Stimulated activated CD4-positive, alpha-beta T cell treated with anti-CD3 and anti-CD28 coated beads, Interleukin-15, amount 100 ng/mL, for 1 hour (primary cell): ENCODE data around the gene KAT6B.
"Not testable (repeated sequence)": the region's sequence is repeated elsewhere in the genome, so short reads cannot be mapped to it uniquely, and the experiment has no call there.

Experiments
- DNase-seq, 2 donors: peaks; one replicate each; pipeline ENCODE4 v3.0.0-alpha.2; 2020; ENCODE audit warnings: low read depth in 1 of 2, low spot score in 1 of 2

KAT6B gene

DNA sequence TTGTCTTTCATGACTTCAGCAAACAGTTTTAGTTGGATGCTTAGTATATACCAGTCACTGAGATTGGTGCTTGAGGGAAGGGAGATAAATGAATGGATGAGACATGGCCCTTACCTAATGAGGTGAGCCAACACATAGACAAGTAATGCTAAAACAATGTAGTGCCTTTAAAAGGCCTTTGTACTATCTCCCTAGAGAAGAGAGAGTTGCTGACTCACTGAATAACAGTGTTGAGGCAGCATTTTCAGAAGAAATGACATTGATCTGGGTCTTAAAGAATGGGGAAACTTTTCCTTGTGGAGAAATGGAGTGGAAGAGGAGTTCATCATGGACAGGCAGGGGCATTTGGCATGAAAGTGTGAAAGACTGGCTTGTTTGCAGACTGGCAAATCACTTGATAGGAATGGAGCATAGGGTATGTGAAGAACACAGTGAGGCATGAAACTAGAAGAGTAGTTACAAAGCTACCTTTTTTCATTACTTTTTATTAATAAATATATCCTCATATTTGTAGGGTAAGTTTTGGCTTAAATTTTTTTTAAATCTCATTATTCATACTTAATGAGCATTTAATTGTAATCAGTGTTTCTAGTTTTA is 91.2 kb downstream of the KAT6B start:
- no peak for DNase-seq

DNA sequence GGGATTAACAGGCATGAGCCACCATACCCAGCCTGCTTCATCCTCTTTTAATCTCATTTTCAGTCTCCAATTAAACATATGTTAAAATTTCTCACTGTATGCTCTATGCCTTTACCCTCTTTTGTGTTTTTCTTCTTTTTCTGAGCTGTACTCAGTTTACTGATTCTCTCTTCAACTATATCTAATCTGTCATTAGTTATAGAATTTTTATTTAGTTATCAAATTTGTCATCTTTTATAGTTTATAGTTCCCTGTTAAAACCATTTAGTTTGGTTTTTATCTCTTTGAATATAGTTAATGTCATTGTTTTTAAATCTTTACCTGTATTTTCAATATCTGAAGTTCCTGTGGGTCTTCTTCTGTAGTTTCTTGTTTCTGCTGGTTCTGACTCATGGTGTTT is 93.3 kb downstream of the KAT6B start:
- no peak for DNase-seq

DNA sequence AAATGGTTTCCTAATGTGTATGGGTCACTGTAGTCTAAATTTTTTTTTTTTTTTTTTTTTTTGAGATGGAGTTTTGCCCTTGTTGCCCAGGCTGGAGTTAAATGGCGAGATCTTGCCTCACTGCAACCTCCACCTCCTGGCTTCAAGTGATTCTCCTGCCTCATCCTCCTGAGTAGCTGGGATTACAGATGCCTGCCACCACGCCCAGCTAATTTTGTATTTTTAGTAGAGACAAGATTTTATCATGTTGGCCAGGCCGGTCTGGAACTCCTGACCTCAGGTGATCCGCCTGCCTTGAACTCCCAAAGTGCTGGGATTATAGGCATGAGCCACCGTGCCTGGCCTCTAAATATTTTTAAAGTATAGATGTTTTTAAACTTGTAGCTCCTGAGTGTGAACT is 94.7 kb downstream of the KAT6B start:
- not testable (repeated sequence) for DNase-seq

DNA sequence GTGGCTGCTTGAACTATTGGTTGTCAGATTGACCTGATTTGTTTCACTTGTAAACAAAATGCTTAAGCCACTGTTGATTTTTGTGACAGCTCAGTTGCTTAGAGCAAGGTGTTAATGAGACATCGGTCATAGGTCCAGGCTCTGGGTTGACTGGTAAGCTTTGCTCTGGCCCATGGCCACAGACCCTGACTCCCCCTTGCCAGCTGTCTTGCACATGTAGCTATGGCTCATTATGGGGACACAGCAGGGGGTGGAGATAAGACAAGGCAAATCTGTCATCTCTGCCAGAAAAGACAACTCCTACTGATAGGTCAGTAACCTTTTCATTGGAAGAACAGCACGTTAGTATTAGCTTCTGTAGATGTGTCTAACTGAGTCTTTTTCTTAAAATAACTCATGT is 95.3 kb downstream of the KAT6B start:
- no peak for DNase-seq

DNA sequence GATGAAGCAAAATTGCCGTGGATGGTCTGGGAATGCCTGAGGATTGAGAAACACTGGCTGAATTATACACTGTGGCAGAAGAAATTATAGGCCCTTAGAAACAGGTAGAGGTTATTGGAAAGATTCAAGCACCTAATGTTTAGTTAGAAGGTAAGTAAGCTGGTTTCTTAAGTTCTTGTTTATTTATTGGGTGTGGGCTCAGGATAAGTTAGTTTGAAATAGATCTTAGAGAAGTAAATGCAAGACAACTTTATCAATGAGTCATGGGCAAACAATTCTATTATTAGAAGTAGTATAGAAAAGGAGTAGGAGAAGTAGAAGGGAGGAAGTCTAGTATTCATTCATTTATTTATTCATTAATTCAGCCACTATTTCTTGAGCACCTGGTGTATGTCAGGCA is 96.5 kb downstream of the KAT6B start:
- no peak for DNase-seq

DNA sequence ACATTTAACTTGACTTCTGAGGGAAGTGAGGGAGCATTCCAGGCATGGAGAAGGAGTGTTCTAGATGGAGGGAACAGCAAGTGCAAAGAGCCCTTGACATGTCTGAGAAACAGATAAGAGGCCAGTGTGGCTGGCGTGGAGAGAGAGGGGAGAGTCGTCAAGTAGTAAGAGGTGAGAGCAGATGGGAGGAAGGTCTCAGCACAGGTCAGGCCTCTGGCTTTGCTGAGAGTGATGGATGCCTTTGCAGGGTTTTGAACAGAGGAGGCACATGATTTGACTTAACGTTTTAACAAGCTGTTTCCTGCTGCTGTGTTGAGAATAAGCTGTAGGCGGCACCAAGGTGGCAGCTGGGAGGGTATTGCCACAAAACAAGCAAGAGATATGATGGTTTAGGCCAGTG is 97.2 kb downstream of the KAT6B start:
- no peak for DNase-seq

DNA sequence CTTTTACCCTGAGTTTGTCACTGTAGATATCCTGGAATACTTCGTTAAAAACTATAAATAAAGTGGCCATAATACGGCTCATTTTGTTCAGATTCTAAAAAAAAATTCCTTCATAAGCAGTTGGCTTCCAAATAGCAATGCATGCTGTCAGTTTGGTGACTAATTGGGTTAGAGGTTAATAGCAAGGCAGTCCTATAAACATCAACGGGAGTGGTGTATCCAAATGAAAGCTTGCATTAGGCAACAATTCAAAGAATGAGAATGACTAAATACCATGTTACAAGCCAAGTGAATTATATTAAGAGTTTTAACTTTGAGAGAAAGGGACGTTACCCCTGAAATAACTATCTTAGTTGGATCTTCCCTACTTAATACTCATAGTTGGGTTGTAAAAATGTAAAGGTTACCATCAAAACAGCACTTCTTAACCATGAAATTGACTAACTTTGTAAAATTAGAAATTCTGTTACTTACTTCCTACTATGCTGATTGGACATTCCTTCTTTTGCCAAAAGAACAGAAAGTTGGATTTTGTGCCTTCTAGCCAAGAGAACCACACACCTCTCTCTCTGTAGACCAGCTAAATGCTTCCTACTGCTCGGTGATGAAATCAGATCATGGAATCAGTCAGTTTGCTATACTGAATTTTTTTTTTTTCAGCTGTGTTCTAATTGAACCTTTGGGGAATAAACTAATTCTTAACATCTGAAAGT is 98.0 kb downstream of the KAT6B start:
- no peak for DNase-seq

DNA sequence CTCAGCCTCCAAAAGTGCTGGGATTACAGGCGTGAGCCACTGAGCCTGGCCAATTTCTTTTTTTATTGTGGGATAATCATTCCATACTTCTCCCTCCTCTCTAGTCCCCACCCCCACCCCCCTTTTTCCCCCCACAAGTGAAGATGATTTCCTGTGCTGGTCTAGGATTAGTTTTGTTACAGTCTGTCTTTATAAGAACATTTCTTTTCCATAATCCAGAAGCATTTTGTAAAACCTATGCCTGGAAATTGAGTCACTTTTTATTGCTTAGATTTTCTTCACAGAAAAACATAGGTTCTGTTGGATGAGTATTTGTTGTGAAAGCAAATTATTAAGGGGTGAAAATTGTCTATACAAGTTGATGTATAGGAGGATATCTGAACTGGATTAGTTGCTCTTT is 98.9 kb downstream of the KAT6B start:
- DNase-seq: no peak

DNA sequence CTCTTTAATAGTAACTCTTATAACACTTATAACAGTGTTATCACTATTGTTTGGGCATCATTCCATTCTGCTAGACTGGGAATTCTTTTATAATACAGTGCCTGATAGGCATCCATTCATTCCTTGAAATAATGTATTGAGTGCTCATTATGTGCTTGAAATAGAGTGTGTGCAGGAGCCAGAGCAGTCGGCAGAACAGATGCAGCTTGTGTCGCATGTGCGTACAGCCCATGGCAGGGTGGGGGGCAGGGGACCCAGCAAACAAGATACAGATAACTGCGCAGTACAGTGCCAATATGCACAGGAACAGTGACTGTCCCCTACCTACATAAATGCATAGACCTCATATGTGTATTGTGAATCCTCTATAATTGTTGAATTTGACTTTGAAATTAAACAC is 99.3 kb downstream of the KAT6B start:
- no peak for DNase-seq

DNA sequence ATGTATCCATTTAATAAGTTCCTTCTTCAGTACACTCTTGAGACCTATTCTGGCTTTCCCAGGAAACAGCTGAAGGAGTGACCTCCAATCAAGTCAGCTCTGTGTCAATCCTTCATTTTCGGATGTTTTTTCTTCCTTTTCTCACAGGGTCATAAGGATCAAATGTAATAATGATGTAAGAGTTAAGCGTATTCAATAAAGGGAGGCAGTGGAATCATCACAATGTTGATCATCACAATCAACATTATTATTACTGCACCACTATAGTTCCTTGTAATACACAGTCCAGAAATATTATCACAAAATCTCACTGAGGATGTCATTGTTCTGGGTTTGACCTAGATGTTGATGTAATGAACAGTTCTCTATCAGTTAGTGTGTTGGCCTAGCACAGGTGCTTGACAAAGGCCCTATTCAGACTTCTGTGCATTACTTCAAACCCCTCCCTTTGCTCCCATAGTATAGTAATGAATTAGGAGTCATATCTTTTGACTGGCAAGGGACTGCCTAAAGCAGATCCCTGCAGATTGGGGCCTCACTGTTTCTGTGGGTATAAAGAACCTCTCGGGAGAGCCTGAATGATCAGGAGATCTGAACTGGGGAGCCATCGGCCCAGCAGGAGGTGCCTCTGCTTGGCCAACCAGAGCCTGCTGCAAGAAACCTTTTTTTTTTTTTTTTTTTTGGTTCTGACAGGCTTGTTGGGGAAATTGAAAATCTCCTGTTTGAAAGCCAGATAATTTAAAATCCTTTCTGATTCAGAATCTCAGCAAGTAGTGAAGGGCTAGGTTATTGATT is 100.6 kb downstream of the KAT6B start:
- no peak for DNase-seq

DNA sequence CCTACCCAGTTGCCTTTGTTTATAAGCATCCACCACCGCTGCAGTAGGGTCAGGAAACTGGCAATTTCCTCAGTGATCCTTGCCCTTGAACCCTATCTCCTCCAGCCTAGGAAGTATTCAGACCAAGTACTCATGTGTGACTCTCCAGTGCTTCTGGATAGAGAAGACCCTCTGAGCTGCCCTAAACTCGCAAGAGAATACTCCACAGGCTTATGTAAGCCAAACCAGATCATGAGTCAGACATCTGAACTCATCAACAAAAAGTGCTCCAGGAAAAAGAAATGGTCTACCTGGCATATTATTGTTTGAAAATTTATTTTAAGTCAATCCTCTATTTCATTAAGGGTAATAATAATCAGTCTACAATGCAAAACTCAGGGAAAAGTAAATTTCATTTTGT is 101.3 kb downstream of the KAT6B start:
- no peak for DNase-seq

DNA sequence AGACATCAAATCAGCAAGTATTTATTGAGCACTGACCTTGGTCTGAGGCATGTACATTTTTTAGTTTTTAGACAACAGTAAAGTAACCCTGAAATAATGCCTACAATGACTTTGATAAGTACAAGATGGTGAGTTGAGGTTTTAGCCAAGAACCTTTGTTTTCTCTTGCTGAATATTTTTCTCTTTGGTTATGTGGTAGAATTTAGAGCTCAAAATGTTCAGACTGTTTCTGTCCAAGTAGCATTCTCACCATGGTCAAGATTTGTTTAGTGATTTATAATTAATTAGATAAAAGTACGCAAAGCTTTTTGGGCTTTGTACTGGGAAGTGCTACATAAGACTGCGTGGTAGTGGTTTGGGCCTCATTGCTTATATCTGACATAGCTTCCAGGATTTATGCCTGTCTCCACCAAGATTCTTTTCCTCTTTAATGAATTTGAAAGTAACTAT is 102.4 kb downstream of the KAT6B start:
- no peak for DNase-seq

DNA sequence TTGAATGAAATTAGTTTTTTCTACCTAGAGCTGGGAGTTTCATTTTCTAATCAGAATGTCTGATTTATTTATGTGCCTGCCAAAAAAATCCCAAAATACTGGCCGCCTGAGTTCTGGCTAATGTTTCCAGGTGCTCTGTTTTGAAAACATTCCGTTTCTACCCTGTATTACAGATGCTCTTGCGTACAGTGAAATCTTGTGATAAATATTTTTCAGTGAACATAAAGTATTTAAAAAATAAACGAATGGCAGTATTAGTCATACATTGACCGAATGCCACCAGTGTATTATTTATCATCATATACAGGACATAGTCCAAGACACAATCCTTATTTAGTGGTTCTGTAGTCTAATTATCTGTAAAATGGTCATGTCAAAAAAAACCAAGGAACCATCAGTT is 102.8 kb downstream of the KAT6B start:
- no peak for DNase-seq

DNA sequence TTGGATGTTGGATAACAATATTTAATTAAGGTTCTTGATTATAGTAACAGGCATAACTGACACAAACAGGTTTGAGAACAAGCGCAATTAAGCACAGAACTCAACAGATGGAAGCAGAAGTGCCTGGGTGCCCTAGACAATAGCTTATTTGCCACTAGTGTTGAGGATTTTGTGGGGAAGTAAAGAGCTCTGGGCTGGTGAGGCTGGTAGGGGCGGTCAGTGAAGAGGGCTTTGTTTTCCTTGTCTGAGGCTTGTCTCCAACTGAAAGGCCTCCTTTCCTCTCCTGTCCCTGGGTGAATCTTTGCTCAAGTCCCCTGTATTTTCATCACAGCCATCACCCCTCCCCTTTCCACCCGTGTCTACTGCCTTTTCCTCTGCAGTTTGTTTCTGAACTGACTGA is 104.6 kb downstream of the KAT6B start:
- no peak for DNase-seq

DNA sequence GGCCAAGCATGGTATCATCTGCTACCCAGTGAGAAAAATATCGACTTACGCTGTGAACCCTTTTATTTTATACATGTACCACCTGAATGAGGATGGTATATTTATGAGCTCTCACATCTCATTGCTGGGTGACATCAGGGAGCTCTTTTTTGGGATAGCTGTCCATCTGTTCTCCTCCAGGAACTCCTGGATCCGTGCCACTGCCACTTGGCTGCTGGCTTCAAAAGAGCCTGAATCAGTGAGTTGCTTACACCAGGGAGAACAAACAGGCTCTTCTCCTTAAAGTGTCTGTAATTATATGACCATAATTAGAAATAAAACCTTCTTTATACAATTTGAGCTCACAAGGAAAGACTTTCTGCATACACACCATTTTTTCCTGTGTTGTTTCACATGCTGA is 106.2 kb downstream of the KAT6B start:
- no peak for DNase-seq

DNA sequence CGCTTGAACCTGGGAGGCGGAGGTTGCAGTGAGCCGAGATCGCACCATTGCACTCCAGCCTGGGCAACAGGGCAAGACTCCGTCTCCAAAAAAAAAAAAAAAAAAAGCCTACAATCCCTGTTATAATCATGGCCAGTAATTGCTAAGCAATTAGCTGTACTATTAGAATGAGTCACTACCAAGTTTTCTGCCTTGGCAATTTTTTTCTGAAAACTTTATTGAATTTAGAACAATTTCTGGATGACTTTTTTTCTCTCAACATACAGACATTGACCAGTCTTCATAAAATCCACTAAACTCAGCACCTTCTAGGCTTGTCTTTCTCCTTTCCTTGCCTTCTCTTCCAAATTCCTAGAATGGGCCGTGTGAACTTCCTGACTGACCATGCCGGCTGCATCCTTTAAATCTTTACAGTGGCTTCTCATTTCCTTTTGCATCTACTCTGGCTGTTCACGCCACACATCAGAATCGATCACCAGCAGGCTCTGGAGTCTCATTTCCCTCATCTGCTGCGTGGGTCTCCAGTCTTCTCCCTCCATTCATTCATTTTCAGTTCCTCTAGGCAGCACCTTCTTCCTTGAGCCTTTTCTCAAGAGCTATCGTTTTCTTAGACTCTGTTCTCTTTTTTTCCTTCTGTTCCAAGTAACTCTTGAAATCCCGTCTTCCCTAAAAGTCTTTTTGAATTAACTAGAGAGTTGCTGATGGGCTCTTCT is 107.9 kb downstream of the KAT6B start:
- DNase-seq: no peak

DNA sequence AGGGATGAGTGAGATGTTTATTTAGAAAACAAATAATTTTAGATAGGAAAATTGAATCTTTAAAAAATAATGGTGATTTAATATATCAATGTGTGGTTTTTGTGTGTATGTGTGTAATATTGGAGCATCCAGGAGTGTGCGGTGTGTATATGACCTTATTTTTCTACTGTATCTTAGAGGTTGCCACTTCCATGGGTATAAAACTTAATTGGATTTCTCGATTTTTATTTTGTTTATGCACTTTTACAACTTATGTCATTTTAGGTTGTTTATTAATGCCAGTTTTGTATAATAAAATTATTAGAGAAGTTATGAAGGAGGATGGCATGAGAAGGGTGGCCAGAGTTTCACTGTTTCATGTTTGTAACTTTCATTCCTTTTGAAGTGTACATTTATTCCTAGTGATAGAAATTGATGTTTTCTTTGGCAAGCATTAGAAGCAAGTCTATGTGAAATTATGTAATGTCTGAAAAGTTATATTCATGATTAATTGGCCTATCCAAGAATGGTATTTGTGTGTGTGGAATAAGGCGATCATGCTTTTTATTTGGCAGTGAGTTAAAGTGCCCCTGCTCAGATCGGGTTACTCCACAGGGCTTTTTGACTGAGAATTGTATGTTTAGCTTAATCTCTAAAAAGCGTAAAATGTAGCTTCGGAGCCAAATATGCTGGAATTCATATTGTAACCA is 110.3 kb downstream of the KAT6B start:
- no peak for DNase-seq

DNA sequence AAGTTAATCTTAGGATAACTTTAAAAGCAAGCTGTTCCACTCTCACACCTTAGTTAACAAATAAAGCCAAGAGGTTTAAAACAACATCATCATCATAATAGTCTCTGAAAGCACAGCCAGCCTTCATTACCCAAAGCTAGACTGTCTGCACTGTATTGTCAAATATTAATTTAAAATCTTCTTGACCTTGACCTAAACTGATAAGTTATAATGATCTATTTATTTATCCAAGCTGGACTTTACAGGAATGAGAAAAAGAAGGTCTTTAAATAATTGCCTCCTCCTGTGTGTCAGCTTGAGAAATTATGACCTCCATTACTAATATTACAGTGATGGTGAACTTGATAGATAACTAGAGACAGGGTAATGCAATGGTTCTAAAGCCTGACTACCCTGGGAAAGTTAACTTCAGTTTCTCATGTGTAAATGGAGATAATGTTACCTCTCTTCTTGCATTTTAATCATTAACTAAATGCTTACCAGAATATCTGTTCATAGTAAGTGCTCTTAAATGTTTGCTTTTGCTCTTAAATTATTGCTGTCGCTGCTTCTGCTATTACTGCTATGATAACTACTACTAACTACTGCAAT is 111.0 kb downstream of the KAT6B start:
- DNase-seq: no peak

DNA sequence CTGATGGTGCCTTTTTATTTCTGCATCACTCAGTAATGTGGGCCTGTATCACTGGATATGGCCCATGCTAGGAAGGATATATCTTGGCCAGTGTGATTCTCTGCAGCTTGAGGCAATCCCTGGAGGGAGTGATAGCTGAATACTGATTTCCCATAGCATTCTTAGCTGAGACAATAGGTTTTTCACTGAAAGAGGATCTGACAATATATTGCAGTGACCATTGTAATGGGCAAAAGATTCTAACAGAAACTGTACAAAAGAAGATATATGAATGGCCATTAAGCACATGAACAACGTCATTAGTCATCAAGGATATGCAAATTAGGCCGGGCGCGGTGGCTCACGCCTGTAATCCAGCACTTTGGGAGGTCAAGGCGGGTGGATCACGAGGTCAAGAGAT is 117.8 kb downstream of the KAT6B start:
- DNase-seq: no peak

DNA sequence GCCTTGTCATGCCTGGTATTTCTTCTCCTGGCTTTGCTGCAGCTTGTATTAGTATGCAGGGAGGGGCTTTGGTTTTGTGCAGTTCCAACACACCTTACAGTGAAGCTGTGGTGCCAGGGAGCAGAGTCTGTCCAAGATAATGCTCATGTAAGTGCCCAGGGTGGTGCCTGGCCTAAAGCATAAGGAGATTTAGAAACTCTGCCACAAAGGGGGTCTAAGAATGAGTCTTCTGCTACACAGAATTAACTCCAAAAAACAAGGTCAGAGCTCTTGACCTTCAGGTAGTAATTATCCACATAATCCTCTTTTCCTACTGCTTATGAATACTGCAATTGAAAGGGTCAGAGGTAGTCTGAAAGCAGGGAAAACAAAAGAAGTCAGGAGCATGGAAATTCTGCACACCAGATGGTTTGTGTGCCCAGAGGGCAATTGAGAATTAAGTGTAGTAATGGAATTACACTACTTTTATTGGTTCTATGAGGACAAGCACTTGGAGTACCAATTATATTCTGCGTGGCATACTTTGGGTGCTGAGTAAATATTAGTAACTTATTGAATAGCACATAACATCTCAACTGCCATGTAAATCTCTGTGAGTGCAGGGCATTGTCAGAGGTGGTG is 121.5 kb downstream of the KAT6B start:
- DNase-seq: no peak
